ENCODE measurements around the gene ZNRF1. TPM values are rescaled to one million over a fixed set of nuclear protein-coding genes. Genes with fewer than 3 reads are reported as not detected.

ZNRF1 gene
- total and polyA plus RNA-seq, 10 of the 15 experiments (the other 5 are each of a cell fraction or from before 2014, with no cell fraction given) = 5.8 to 25.9 (median 14.3) TPM

GRCh38 chr16:75085556-75085955, 86.7 kb downstream of the ZNRF1 start:
- Histone ChIP-seq H3K4me2 (ENCODE audit: control insufficient read depth, insufficient read depth) (no peak overlapping the region), H3K27me3 (replicated peaks in 1 of 2; ENCODE audit: control insufficient read depth in 2 of 2, insufficient read depth in 2 of 2, low read length in 1 of 2) (no peaks in the 10 kb centered on the region), H2AFZ (ENCODE audit: control insufficient read depth, low read depth, low read length) (no peak overlapping the region), H3K9me3 (replicated peaks; ENCODE audit: control insufficient read depth, insufficient read depth, low read length) (no peaks in the 10 kb centered on the region), H4K20me1 (ENCODE audit: control insufficient read depth, insufficient read depth) (no peaks in the 10 kb centered on the region; the same call in 1 of the 2 replicates), H3K27ac (ENCODE audit: control insufficient read depth, insufficient read depth) (no peak overlapping the region), H3K4me3 (no peak overlapping the region), H3K79me2 (ENCODE audit: control insufficient read depth, insufficient read depth, low read length) (no peaks in the 10 kb centered on the region; the same call in 1 of the 2 replicates), H3K36me3 (ENCODE audit: control insufficient read depth in 2 of 2, insufficient read depth in 2 of 2, low read length in 1 of 2) (peaks cover 0 to 1% of the 10 kb centered on the region in 2 experiments; a peak in 1 of 4 replicates), H3K9ac (ENCODE audit: control insufficient read depth, insufficient read depth, low read length) (no peak overlapping the region), H3K4me1 (ENCODE audit: control insufficient read depth, insufficient read depth, low read length) (peaks cover 19% of the 10 kb centered on the region)
- in situ Hi-C loops (cut with MboI) (no loop called here), intact Hi-C loops (cut with micrococcal nuclease; ENCODE audit: unreplicated experiment) (no loop called here)
- ChIA-PET SMC1A (ENCODE audit: uncharacterized antibody, unreplicated experiment) (interaction anchor here (0.7 kb wide), 1 partner anchor 37 kb away, joined by 3 read pairs; no protein-coding TSS in a partner anchor), CTCF (interaction anchor here (1.5 kb wide), 1 partner anchor 23 kb away, joined by 4 read pairs; no protein-coding TSS in a partner anchor), RAD21 (ENCODE audit: unreplicated experiment) (interaction anchor here (1.0 kb wide), 1 partner anchor 13 kb away, joined by 3 read pairs; no protein-coding TSS in a partner anchor), POLR2A (interaction anchor here (1.0 to 1.1 kb wide), 2 partner anchors 13 to 73 kb away, joined by 3 to 4 read pairs; no protein-coding TSS in a partner anchor)
- DNase-seq (ENCODE audit: low read depth, low spot score) (no peak), ATAC-seq (no peak), FAIRE-seq (no peak)
- BruUV-seq (replicated peaks) = no TSS peak
- 54% methylated on average over 4 of the region's 4 CpGs for WGBS (ENCODE audit: insufficient coverage, insufficient replicate concordance, low lambda C conversion rate, missing lambda C conversion rate)
- TF ChIP-seq RFX5 (IDR thresholded peaks at IDR 0.05; ENCODE audit: low read depth, low read length) (no peak), ELK1 (IDR thresholded peaks at IDR 0.05; ENCODE audit: low read depth, low read length) (no peak), CEBPB (IDR thresholded peaks at IDR 0.05; ENCODE audit: borderline replicate concordance in 1 of 2, low read depth in 2 of 2, low read length in 2 of 2) (no peak), HDGF (IDR thresholded peaks at IDR 0.05) (no peak), MYC (IDR thresholded peaks at IDR 0.05; ENCODE audit: insufficient read depth, insufficient read length, insufficient replicate concordance, low read length, severe bottlenecking) (no peak), ETV6 (conservative IDR thresholded peaks at IDR 0.05 in 1 of 2, IDR thresholded peaks at IDR 0.05 in 1 of 2; ENCODE audit: borderline replicate concordance in 1 of 2, low read depth in 1 of 2) (no peak), CREB1 (IDR thresholded peaks at IDR 0.05; ENCODE audit: low read depth) (no peak), MEF2A (IDR thresholded peaks at IDR 0.05; ENCODE audit: insufficient read depth, low read depth, low read length) (no peak), RBBP5 (conservative IDR thresholded peaks at IDR 0.05) (no peak), TCF7 (IDR thresholded peaks at IDR 0.05; ENCODE audit: borderline replicate concordance) (no peak), BCL3 (IDR thresholded peaks at IDR 0.05; ENCODE audit: borderline replicate concordance, insufficient read depth, low read depth, low read length, poor library complexity, severe bottlenecking) (no peak), POLR2AphosphoS5 (IDR thresholded peaks at IDR 0.05; ENCODE audit: low read length) (no peak), KAT2A (conservative IDR thresholded peaks at IDR 0.05; ENCODE audit: control insufficient read depth, low read depth, low read length) (no peak), STAT3 (IDR thresholded peaks at IDR 0.05; ENCODE audit: low read depth, low read length) (no peak), RAD51 (IDR thresholded peaks at IDR 0.05) (no peak), CREM (IDR thresholded peaks at IDR 0.05; ENCODE audit: low read depth) (no peak), BMI1 (IDR thresholded peaks at IDR 0.05; ENCODE audit: borderline replicate concordance) (no peak), NFIC (IDR thresholded peaks at IDR 0.05; ENCODE audit: low read depth, low read length) (no peak), GATAD2B (conservative IDR thresholded peaks at IDR 0.05; ENCODE audit: low read depth) (no peak)

Data from GM12878 (cell line).